Measurements from ENCODE around the gene TTR. TPM values are rescaled to one million over a fixed set of nuclear protein-coding genes. Genes with fewer than 3 reads are reported as not detected.

The TTR gene
- not detected for total RNA-seq (ENCODE audit: unreplicated experiment)
- long read RNA-seq, partial matches to known transcripts: 0 of 1 reads
- long read RNA-seq, other reads (novel, unspliced or antisense): 1 of 1 reads

DNA sequence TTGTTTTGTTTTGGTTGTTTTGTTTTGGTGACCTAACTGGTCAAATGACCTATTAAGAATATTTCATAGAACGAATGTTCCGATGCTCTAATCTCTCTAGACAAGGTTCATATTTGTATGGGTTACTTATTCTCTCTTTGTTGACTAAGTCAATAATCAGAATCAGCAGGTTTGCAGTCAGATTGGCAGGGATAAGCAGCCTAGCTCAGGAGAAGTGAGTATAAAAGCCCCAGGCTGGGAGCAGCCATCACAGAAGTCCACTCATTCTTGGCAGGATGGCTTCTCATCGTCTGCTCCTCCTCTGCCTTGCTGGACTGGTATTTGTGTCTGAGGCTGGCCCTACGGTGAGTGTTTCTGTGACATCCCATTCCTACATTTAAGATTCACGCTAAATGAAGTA, at the start of gene TTR:
Gene TTR, plus strand, starts transcription at position 250 of the 400 bp plus-strand sequence. Its CDS starts 26 bp downstream, at position 276.
- Mint-ChIP-seq H3K27ac (ENCODE audit: unreplicated experiment) (no peak within 1 kb of the TSS), H3K4me3 (ENCODE audit: unreplicated experiment) (no peak within 1 kb of the TSS), H3K4me1 (ENCODE audit: unreplicated experiment) (peaks cover 15% of the 10 kb centered on the region)

DNA sequence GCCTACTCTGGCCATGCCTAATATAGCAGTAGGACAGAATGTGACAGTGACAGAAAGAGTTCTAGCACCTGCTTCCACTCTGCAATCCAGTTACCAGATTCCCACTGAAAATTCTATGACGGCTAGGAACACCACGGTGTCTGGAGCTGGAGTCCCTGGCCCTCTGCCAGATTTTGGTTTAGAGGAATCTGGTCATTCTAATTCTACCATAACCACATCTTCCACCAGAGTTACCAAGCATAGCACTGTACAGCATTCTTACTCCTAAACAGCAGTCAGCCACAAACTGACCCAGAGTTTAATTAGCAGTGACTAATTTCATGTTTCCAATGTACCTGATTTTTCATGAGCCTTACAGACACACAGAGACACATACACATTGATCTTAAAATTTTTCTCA, 45.2 kb upstream of the TTR start:
- DNase-seq (ENCODE audit: low spot score): no peak
- Mint-ChIP-seq H3K27me3 (ENCODE audit: unreplicated experiment) (no peaks in the 10 kb centered on the region), H3K4me3 (ENCODE audit: unreplicated experiment) (no peak overlapping the region), H3K36me3 (ENCODE audit: low read depth, unreplicated experiment) (peaks cover 24% of the 10 kb centered on the region), H3K9me3 (ENCODE audit: unreplicated experiment) (no peaks in the 10 kb centered on the region), H3K4me1 (ENCODE audit: unreplicated experiment) (no peaks in the 10 kb centered on the region), H3K27ac (ENCODE audit: unreplicated experiment) (no peak overlapping the region)
- TF ChIP-seq, protein P1, sequence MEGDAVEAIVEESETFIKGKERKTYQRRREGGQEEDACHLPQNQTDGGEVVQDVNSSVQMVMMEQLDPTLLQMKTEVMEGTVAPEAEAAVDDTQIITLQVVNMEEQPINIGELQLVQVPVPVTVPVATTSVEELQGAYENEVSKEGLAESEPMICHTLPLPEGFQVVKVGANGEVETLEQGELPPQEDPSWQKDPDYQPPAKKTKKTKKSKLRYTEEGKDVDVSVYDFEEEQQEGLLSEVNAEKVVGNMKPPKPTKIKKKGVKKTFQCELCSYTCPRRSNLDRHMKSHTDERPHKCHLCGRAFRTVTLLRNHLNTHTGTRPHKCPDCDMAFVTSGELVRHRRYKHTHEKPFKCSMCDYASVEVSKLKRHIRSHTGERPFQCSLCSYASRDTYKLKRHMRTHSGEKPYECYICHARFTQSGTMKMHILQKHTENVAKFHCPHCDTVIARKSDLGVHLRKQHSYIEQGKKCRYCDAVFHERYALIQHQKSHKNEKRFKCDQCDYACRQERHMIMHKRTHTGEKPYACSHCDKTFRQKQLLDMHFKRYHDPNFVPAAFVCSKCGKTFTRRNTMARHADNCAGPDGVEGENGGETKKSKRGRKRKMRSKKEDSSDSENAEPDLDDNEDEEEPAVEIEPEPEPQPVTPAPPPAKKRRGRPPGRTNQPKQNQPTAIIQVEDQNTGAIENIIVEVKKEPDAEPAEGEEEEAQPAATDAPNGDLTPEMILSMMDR (IDR thresholded peaks at IDR 0.05; ENCODE audit: unreplicated experiment): no peak

More for the DNA sequence above, at the start of gene TTR:
- H3K9me3 Mint-ChIP-seq (ENCODE audit: unreplicated experiment): no peaks in the 10 kb centered on the region
- H3K27me3 Mint-ChIP-seq (ENCODE audit: unreplicated experiment): no peaks in the 10 kb centered on the region
- H3K36me3 Mint-ChIP-seq (ENCODE audit: low read depth, unreplicated experiment): no peaks in the 10 kb centered on the region
- TF ChIP-seq, protein P1 (IDR thresholded peaks at IDR 0.05; ENCODE audit: unreplicated experiment): no peak
- DNase-seq (ENCODE audit: low spot score): no peak

DNA sequence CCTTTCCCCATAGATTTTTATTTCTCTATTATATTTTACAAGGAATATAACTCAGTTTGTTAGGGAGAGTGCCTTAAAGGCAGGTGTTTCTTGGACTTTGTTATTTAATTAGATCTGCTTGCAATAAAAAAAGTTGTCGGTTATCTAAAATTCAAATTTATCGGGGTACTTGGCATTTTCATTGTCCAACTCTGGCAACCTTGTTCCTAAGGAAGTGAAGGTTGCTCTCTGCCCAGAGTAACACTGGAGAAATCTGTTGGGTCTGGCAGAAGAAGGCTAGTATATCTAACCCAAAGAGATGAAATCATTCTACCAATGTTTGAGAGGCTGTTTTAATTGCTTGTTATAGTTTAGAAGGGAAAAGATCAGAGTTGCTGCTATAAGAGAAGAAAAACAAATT, 42.8 kb upstream of the TTR start:
- no peak overlapping the region for H3K4me3 Mint-ChIP-seq (ENCODE audit: unreplicated experiment)
- no peaks in the 10 kb centered on the region for H3K9me3 Mint-ChIP-seq (ENCODE audit: unreplicated experiment)
- no peak overlapping the region for H3K27ac Mint-ChIP-seq (ENCODE audit: unreplicated experiment)

DNA sequence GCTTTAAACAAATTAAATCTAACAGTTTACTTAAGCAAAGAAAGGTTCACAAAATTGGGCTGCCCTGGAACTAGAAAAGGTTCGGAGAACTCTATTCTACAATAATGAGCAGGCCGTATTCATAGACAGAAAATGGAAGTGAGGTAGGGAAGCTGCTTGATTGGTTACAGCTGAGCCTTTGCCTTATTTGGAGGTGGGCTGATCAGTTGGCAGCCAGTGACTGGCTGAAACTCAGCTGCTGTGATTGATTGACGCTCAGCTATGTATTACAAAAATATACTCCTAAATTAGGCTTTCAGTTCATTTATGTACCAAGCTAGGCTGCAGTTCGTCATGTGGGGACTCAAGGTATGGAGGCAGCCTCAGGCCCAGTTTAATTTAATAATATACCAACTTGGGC, 42.3 kb upstream of the TTR start:
- Mint-ChIP-seq H3K4me3 (ENCODE audit: unreplicated experiment) (no peak overlapping the region), H3K9me3 (ENCODE audit: unreplicated experiment) (no peaks in the 10 kb centered on the region), H3K4me1 (ENCODE audit: unreplicated experiment) (no peaks in the 10 kb centered on the region)

More for the DNA sequence above, 42.8 kb upstream of the TTR start:
- DNase-seq (ENCODE audit: low spot score): no peak
- TF ChIP-seq, protein P1 (IDR thresholded peaks at IDR 0.05; ENCODE audit: unreplicated experiment): no peak
- H3K27me3 Mint-ChIP-seq (ENCODE audit: unreplicated experiment): no peaks in the 10 kb centered on the region
- no peaks in the 10 kb centered on the region for H3K4me1 Mint-ChIP-seq (ENCODE audit: unreplicated experiment)
- H3K36me3 Mint-ChIP-seq (ENCODE audit: low read depth, unreplicated experiment): peaks cover 5% of the 10 kb centered on the region

DNA sequence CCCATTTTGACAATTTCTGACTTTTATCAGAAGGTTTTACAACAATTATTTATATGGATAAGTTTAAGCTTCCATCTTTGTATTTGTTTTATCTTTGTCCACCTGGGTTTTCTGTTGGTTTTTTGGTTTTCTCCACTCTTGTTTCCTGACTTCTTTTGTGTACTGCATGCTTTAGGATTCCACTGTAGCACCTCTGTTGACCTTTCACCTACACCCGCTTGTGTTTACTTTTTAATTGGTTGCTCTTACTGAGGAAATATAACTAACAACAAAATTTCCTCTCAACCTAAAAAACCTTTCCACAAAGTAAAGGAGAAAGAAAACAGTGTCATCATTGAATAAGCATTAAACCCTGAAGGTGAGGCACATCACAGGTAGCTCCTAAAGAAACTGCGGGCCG, 39.8 kb upstream of the TTR start:
- Mint-ChIP-seq H3K9me3 (ENCODE audit: unreplicated experiment) (no peaks in the 10 kb centered on the region), H3K27ac (ENCODE audit: unreplicated experiment) (no peak overlapping the region)
- TF ChIP-seq, protein P1 (IDR thresholded peaks at IDR 0.05; ENCODE audit: unreplicated experiment): no peak

More for the DNA sequence above, 42.3 kb upstream of the TTR start:
- Mint-ChIP-seq H3K27me3 (ENCODE audit: unreplicated experiment) (peaks cover 2% of the 10 kb centered on the region), H3K27ac (ENCODE audit: unreplicated experiment) (no peak overlapping the region), H3K36me3 (ENCODE audit: low read depth, unreplicated experiment) (peaks cover 5% of the 10 kb centered on the region)
- TF ChIP-seq, protein P1 (IDR thresholded peaks at IDR 0.05; ENCODE audit: unreplicated experiment): no peak
- no peak for DNase-seq (ENCODE audit: low spot score)

More for the DNA sequence above, 39.8 kb upstream of the TTR start:
- no peak for DNase-seq (ENCODE audit: low spot score)
- no peaks in the 10 kb centered on the region for H3K36me3 Mint-ChIP-seq (ENCODE audit: low read depth, unreplicated experiment)
- H3K4me3 Mint-ChIP-seq (ENCODE audit: unreplicated experiment): no peak overlapping the region
- no peaks in the 10 kb centered on the region for H3K4me1 Mint-ChIP-seq (ENCODE audit: unreplicated experiment)
- peaks cover 6% of the 10 kb centered on the region for H3K27me3 Mint-ChIP-seq (ENCODE audit: unreplicated experiment)
